Kasumi-1 (cell line): ENCODE data around the gene ELK3.

Experiments
- DNase-seq, 2 experiments: peaks; one replicate each; lab custom pipeline; 2025; lab: John Stamatoyannopoulos, UW

The ELK3 gene

GRCh38 chr12:96258104-96258961 is 64.2 kb downstream of the ELK3 start:
- DNase-seq = no peak

GRCh38 chr12:96260231-96260630 is 66.1 kb downstream of the ELK3 start:
- DNase-seq = no peak

- DNase-seq = no peak
Measured at GRCh38 chr12:96260644-96261043, 66.5 kb downstream of the ELK3 start.

GRCh38 chr12:96261557-96261956 is 67.4 kb downstream of the ELK3 start:
- DNase-seq = no peak

GRCh38 chr12:96263449-96263902 is 69.3 kb downstream of the ELK3 start:
- DNase-seq = no peak

GRCh38 chr12:96265400-96265799 is 71.2 kb downstream of the ELK3 start:
- DNase-seq = no peak

- DNase-seq = no peak
Measured at GRCh38 chr12:96265836-96266235, 71.7 kb downstream of the ELK3 start.

- no peak for DNase-seq
Measured at GRCh38 chr12:96266238-96266637, 72.1 kb downstream of the ELK3 start.

GRCh38 chr12:96271469-96272199 is 77.5 kb downstream of the ELK3 start:
- no peak for DNase-seq

- no peak for DNase-seq
Measured at GRCh38 chr12:96274331-96274730, 80.2 kb downstream of the ELK3 start.

GRCh38 chr12:96285158-96285557 is 91.0 kb downstream of the ELK3 start:
- no peak for DNase-seq

- DNase-seq = no peak
Measured at GRCh38 chr12:96289067-96289466, 94.9 kb downstream of the ELK3 start.

- DNase-seq = no peak
Measured at GRCh38 chr12:96293093-96293492, 98.9 kb downstream of the ELK3 start.

- DNase-seq = no peak
Measured at GRCh38 chr12:96294831-96295230, 100.7 kb downstream of the ELK3 start.

- DNase-seq = no peak
Measured at GRCh38 chr12:96295532-96296160, 101.5 kb downstream of the ELK3 start.

GRCh38 chr12:96297504-96297903 is 103.3 kb downstream of the ELK3 start:
- DNase-seq = no peak

- no peak for DNase-seq
Measured at GRCh38 chr12:96300064-96300463, 105.9 kb downstream of the ELK3 start.

GRCh38 chr12:96301732-96302131 is 107.6 kb downstream of the ELK3 start:
- no peak for DNase-seq

- DNase-seq = no peak
Measured at GRCh38 chr12:96302687-96303310, 108.6 kb downstream of the ELK3 start.

- DNase-seq = no peak
Measured at GRCh38 chr12:96303653-96304052, 109.5 kb downstream of the ELK3 start.

- no peak for DNase-seq
Measured at GRCh38 chr12:96305665-96306064, 111.5 kb downstream of the ELK3 start.

GRCh38 chr12:96308881-96309280 is 114.7 kb downstream of the ELK3 start:
- DNase-seq = no peak
